ENCODE measurements around the gene SAMHD1. TPM values are rescaled to one million over a fixed set of nuclear protein-coding genes. Genes with fewer than 3 reads are reported as not detected.
A peak's percentile ranks its signal among the peaks of the same experiment; 100 is the strongest.
"Not testable (repeated sequence)": the region's sequence is repeated elsewhere in the genome, so short reads cannot be mapped to it uniquely, and the experiment has no call there.

Gene SAMHD1
- total and polyA plus RNA-seq, 4 donors: 85.0 to 165 (median 127) TPM

DNA sequence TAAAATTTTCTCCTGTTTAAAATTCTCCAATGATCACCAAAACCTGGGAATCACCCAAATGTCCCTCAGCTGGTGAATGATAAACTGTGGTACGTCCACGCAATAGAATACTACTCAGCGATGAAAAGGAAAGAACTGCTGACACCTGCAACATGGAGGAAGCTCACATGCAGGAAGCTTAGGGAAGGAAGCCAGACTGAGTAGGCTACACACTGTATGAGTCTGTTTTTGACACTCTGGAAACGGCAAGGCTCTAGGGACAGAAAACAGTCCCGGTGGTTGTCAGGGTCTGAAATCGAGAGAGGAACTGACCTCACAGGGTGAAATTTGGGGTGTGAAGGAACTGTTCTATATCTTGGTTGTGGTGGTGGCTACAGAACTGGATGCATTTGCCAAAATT is 100.7 kb downstream of the SAMHD1 start:
- no peak overlapping the region for H3K4me3 ChIP-seq (ENCODE audit: low read length in 2 of 2)
- no peak overlapping the region for H3K27ac ChIP-seq (ENCODE audit: low read depth in 1 of 2, low read length in 2 of 2)
- H3K27me3 ChIP-seq (ENCODE audit: control insufficient read depth in 1 of 2, insufficient read depth in 2 of 2, low read length in 1 of 2): no peaks in the 10 kb centered on the region
- no peaks in the 10 kb centered on the region for H3K4me1 ChIP-seq (ENCODE audit: control insufficient read depth in 1 of 2, insufficient read depth in 2 of 2, low read length in 2 of 2)
- no peaks in the 10 kb centered on the region for H3K9me3 ChIP-seq (ENCODE audit: control insufficient read depth, low read length)
- no peaks in the 10 kb centered on the region for H3K36me3 ChIP-seq (ENCODE audit: control insufficient read depth in 1 of 2, insufficient read depth in 2 of 2, low read length in 1 of 2)
- DNase-seq (no peak), ATAC-seq (ENCODE audit: low FRiP score) (no peak)
- intact Hi-C loops (cut with DNase I): no loop called here
- WGBS, 2 donors: 93 to 97% methylated on average over 6 of the region's 6 CpGs

DNA sequence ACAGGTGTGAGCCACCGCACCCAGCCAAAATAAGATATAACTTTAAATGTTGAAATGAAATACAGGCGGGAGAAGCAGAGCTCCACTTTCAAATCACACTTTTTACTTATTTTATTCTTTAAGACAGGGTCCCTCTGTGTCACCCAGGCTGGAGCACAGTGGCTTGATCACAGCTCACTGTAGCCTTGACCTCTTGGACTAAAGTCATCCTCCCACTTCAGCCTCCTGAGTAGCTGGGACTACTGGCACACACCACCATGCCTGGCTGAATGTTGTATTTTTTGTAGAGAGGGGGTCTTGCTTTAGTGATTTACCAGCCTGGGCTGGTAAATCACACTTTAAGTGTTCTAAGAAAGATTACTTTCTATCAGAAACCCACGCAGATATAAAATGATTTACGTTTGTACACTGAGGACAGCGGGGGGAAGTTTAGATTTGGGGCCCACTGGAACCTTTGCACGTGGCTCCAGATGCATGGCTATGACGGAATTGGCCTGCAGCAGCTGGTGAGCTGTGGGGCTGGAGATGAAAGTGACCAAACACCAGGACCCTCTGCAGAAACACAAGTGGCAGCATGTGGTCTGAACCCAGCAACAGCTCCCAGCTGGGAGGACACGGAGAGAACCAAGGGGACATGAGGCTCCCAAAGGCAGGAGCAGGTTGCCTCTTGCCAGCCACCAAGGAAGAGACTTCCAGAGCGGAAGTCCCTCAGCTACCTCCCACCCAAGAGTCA is 102.0 kb downstream of the SAMHD1 start:
- no peaks in the 10 kb centered on the region for H3K9me3 ChIP-seq (ENCODE audit: control insufficient read depth, low read length)
- 77 to 90% methylated on average over 9 of the region's 9 CpGs for WGBS, 2 donors
- H3K27me3 ChIP-seq (ENCODE audit: control insufficient read depth in 1 of 2, insufficient read depth in 2 of 2, low read length in 1 of 2): no peaks in the 10 kb centered on the region
- no peak overlapping the region for H3K4me3 ChIP-seq (ENCODE audit: low read length in 2 of 2)
- intact Hi-C loops (cut with DNase I): no loop called here
- H3K27ac ChIP-seq (ENCODE audit: low read depth in 1 of 2, low read length in 2 of 2): peak overlapping the region in 1 of 2 donors; percentile 30
- H3K4me1 ChIP-seq (ENCODE audit: control insufficient read depth in 1 of 2, insufficient read depth in 2 of 2, low read length in 2 of 2): no peaks in the 10 kb centered on the region
- ATAC-seq (ENCODE audit: low FRiP score) (no peak), DNase-seq (no peak)
- H3K36me3 ChIP-seq (ENCODE audit: control insufficient read depth in 1 of 2, insufficient read depth in 2 of 2, low read length in 1 of 2): no peaks in the 10 kb centered on the region

DNA sequence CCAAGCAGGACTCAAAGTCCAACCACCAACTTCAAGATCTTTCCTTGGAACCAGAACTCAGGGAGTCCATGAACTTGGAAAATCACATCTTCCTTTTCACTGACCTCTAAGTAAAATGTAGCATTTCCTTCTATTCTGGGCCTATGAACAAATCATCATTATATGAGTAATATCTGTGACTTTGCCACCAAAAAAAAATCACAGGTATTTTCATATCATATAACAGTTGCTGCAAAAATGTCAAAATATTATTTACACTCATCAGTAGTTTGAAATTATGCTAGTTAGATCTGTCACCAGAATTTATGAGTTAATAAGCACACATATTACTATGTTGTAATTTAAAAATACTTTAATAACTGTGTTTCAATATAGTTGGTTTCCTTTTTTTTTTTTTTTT is 102.8 kb downstream of the SAMHD1 start:
- no peaks in the 10 kb centered on the region for H3K9me3 ChIP-seq (ENCODE audit: control insufficient read depth, low read length)
- H3K36me3 ChIP-seq (ENCODE audit: control insufficient read depth in 1 of 2, insufficient read depth in 2 of 2, low read length in 1 of 2): no peaks in the 10 kb centered on the region
- peak overlapping the region; percentile 72 to 75 for H3K27ac ChIP-seq (ENCODE audit: low read depth in 1 of 2, low read length in 2 of 2)
- ATAC-seq (ENCODE audit: low FRiP score) (no peak), DNase-seq (no peak)
- intact Hi-C loops (cut with DNase I): no loop called here
- H3K4me3 ChIP-seq (ENCODE audit: low read length in 2 of 2): no peak overlapping the region
- no peaks in the 10 kb centered on the region for H3K4me1 ChIP-seq (ENCODE audit: control insufficient read depth in 1 of 2, insufficient read depth in 2 of 2, low read length in 2 of 2)
- no peaks in the 10 kb centered on the region for H3K27me3 ChIP-seq (ENCODE audit: control insufficient read depth in 1 of 2, insufficient read depth in 2 of 2, low read length in 1 of 2)

DNA sequence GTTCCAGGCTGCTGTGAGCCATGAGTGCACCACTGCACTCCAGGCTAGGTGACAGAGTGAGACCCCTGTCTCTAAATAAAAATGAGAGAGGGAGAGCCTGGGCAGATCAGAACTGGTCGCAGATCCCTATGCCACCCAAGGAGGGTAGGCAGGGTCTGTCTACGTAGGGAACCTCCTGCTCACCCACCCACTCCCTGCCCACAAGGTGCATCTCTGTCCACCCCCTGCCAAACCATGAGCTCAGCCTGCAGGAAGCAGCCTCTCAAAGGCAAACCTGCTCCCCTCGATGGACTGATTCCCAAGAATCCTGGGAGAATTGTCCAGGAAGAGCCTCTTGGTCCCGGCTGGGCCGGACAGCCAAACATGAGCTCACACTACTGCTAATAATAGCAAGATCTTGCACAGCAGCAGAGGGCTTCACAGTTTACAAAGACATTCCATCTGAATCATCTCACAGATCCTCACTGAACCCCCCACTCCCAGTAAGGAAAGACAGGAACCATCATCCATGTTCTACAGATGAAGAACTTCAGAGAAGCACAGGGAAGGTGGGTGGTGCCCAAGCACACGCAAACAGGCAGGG is 103.3 kb downstream of the SAMHD1 start:
- DNase-seq (peak in 1 of 2 donors; percentile 71), ATAC-seq (ENCODE audit: low FRiP score) (peak; percentile 61)
- Histone ChIP-seq H3K4me3 (ENCODE audit: low read length in 2 of 2) (no peak overlapping the region), H3K9me3 (ENCODE audit: control insufficient read depth, low read length) (no peaks in the 10 kb centered on the region), H3K36me3 (ENCODE audit: control insufficient read depth in 1 of 2, insufficient read depth in 2 of 2, low read length in 1 of 2) (no peaks in the 10 kb centered on the region), H3K27ac (ENCODE audit: low read depth in 1 of 2, low read length in 2 of 2) (peak overlapping the region; percentile 72 to 75), H3K27me3 (ENCODE audit: control insufficient read depth in 1 of 2, insufficient read depth in 2 of 2, low read length in 1 of 2) (no peaks in the 10 kb centered on the region), H3K4me1 (ENCODE audit: control insufficient read depth in 1 of 2, insufficient read depth in 2 of 2, low read length in 2 of 2) (no peaks in the 10 kb centered on the region)
- intact Hi-C loops (cut with DNase I): no loop called here
- WGBS, 2 donors: 10 to 17% methylated on average over 6 of the region's 6 CpGs

DNA sequence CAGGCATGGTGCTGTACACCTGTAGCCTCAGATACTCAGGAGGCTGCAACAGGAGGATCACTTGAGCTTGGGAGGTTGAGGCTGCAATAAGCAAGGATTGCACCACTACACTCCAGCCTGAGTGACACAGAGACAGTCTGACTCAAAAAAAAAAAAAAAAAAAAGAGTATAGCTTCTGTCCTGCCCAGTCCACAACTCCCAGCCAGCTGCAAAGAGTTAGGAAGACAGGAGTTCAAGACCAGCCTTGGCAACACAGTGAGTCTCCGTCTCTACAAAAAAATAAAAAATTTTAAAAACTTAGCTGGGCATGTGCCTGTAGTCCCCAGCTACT is 103.8 kb downstream of the SAMHD1 start:
- ATAC-seq (ENCODE audit: low FRiP score) (peak; percentile 2), DNase-seq (no peak)
- intact Hi-C loops (cut with DNase I): no loop called here
- no peaks in the 10 kb centered on the region for H3K9me3 ChIP-seq (ENCODE audit: control insufficient read depth, low read length)
- WGBS, 2 donors: 16 to 27% methylated on average over 1 of the region's 1 CpG
- peak overlapping the region; percentile 72 to 97 for H3K27ac ChIP-seq (ENCODE audit: low read depth in 1 of 2, low read length in 2 of 2)
- H3K4me1 ChIP-seq (ENCODE audit: control insufficient read depth in 1 of 2, insufficient read depth in 2 of 2, low read length in 2 of 2): no peaks in the 10 kb centered on the region
- no peaks in the 10 kb centered on the region for H3K27me3 ChIP-seq (ENCODE audit: control insufficient read depth in 1 of 2, insufficient read depth in 2 of 2, low read length in 1 of 2)
- no peak overlapping the region for H3K4me3 ChIP-seq (ENCODE audit: low read length in 2 of 2)
- no peaks in the 10 kb centered on the region for H3K36me3 ChIP-seq (ENCODE audit: control insufficient read depth in 1 of 2, insufficient read depth in 2 of 2, low read length in 1 of 2)

DNA sequence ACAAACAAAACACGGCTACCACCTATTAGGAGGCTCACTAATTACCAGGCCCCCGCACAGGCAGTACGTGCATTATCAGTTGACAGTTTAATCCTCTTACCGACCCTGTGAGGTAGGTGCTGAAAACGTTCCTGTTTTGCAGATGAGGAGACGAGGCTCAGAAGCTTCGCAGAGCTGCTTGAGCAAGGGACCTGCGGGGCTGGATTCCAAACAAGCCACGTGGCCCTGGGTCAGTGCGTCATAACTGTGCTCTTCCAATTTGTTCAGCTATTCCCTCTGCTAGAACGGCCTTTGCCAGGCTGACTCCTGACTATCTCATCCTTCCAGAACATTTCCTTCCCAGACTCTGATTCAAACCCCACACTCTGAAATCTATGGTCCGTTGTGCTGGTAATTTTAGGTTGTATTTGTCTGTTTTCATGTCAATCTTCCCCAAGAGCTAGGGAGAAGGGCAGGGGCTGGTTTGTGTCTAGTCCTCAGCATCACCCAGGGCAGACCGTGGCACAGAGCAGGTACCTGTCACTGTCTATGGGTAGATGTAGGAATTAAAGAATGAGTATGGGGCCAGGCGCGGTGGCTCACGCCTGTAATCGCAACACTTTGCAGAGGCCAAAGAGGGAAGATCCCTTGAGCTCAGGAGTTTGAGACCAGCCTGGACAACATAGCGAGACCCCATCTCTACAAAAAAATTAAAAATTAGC is 104.3 kb downstream of the SAMHD1 start:
- ATAC-seq (ENCODE audit: low FRiP score) (peak; percentile 77), DNase-seq (peak; percentile 86 to 93)
- Histone ChIP-seq H3K9me3 (ENCODE audit: control insufficient read depth, low read length) (no peaks in the 10 kb centered on the region), H3K4me3 (ENCODE audit: low read length in 2 of 2) (no peak overlapping the region), H3K4me1 (ENCODE audit: control insufficient read depth in 1 of 2, insufficient read depth in 2 of 2, low read length in 2 of 2) (no peaks in the 10 kb centered on the region), H3K27me3 (ENCODE audit: control insufficient read depth in 1 of 2, insufficient read depth in 2 of 2, low read length in 1 of 2) (no peaks in the 10 kb centered on the region), H3K36me3 (ENCODE audit: control insufficient read depth in 1 of 2, insufficient read depth in 2 of 2, low read length in 1 of 2) (no peaks in the 10 kb centered on the region), H3K27ac (ENCODE audit: low read depth in 1 of 2, low read length in 2 of 2) (peak overlapping the region; percentile 12 to 97)
- 53 to 58% methylated on average over 18 of the region's 18 CpGs for WGBS, 2 donors
- intact Hi-C loops (cut with DNase I): no loop called here

DNA sequence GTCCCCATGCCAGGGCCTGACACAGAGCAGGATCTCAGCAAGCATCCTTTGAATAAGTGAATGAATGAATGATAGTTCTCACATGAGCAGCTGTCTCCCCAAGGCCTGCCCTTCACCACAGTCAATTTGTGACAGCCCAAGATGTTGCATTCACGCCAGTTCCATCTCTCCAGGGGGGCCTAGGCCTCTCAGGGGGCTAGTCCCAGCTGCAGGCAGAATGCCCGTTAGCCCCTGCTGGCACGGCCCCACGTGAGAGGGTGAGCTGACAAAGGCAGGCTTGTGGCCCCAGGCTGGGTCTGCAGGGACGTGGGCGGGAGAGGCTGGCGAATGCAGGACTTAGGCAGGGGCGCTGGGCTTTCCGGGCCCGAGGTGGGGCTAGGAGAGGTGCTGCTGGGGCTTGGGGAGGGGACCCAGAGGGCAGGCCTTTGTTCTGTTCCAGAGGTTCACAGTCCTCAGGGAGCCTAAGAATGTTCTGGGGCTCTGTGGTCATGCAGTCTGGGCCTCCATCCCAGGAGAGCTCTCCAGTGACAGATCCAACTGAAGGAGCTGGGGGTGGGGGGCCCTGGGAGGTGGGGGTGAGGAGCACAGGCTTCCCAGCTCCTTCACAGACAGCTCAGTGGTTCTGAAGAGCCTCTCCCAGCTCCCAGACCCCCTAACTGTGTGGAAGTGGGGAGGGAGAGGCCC is 106.1 kb downstream of the SAMHD1 start:
- ATAC-seq (ENCODE audit: low FRiP score) (no peak), DNase-seq (no peak)
- Histone ChIP-seq H3K27me3 (ENCODE audit: control insufficient read depth in 1 of 2, insufficient read depth in 2 of 2, low read length in 1 of 2) (no peaks in the 10 kb centered on the region), H3K4me1 (ENCODE audit: control insufficient read depth in 1 of 2, insufficient read depth in 2 of 2, low read length in 2 of 2) (no peaks in the 10 kb centered on the region), H3K4me3 (ENCODE audit: low read length in 2 of 2) (no peak overlapping the region), H3K36me3 (ENCODE audit: control insufficient read depth in 1 of 2, insufficient read depth in 2 of 2, low read length in 1 of 2) (no peaks in the 10 kb centered on the region), H3K27ac (ENCODE audit: low read depth in 1 of 2, low read length in 2 of 2) (peak overlapping the region in 1 of 2 donors; percentile 6), H3K9me3 (ENCODE audit: control insufficient read depth, low read length) (no peaks in the 10 kb centered on the region)
- intact Hi-C loops (cut with DNase I): no loop called here
- WGBS, 2 donors: 36 to 44% methylated on average over 10 of the region's 10 CpGs

DNA sequence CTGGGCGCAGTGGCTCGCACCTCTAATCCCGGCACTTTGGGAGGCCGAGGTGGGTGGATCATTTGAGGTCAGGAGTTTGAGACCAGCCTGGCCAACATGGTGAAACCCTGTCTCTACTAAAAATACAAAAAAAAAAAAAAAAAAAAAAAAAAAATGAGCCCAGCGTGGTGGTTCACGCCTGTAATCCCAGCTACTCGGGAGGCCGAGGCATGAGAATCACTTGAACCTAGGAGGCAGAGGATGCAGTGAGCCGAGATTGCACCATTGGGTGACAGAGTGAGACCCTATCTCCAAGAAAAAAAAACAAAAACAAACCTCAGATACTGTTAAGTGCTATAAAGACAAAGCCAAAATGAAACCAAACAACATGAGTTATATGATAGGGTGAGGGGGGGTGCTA is 110.5 kb downstream of the SAMHD1 start:
- H3K9me3 ChIP-seq (ENCODE audit: control insufficient read depth, low read length); H3K4me3 ChIP-seq (ENCODE audit: low read length in 2 of 2); H3K4me1 ChIP-seq (ENCODE audit: control insufficient read depth in 1 of 2, insufficient read depth in 2 of 2, low read length in 2 of 2); ATAC-seq (ENCODE audit: low FRiP score); H3K27ac ChIP-seq (ENCODE audit: low read depth in 1 of 2, low read length in 2 of 2); DNase-seq; H3K36me3 ChIP-seq (ENCODE audit: control insufficient read depth in 1 of 2, insufficient read depth in 2 of 2, low read length in 1 of 2); H3K27me3 ChIP-seq (ENCODE audit: control insufficient read depth in 1 of 2, insufficient read depth in 2 of 2, low read length in 1 of 2); intact Hi-C loops (cut with DNase I): not testable (repeated sequence)
- 94 to 99% methylated on average over 9 of the region's 9 CpGs for WGBS, 2 donors

All from aorta (tissue), 5 donors.